Measurements from ENCODE around the gene UBA1.

Gene UBA1

GRCh38 chrX:47212381-47213293, 19.0 kb downstream of the UBA1 start:
- no peak for DNase-seq (ENCODE audit: low read depth)

DNA sequence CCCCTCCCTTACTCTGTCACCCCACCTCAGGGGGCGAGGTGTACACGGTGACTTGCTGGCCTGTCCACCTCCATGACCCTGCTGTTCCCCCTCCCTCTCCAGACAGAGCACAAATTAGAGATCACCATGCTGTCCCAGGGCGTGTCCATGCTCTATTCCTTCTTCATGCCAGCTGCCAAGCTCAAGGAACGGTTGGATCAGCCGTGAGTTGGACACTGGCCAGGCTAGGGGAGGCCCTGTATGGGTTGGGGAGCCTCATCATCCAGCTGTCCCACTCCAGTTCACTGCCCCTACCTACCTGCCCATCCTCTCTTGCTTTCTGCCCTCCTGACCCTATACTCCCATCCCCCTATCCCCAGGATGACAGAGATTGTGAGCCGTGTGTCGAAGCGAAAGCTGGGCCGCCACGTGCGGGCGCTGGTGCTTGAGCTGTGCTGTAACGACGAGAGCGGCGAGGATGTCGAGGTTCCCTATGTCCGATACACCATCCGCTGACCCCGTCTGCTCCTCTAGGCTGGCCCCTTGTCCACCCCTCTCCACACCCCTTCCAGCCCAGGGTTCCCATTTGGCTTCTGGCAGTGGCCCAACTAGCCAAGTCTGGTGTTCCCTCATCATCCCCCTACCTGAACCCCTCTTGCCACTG, 20.9 kb downstream of the UBA1 start:
- no peak for DNase-seq (ENCODE audit: low read depth)

DNA sequence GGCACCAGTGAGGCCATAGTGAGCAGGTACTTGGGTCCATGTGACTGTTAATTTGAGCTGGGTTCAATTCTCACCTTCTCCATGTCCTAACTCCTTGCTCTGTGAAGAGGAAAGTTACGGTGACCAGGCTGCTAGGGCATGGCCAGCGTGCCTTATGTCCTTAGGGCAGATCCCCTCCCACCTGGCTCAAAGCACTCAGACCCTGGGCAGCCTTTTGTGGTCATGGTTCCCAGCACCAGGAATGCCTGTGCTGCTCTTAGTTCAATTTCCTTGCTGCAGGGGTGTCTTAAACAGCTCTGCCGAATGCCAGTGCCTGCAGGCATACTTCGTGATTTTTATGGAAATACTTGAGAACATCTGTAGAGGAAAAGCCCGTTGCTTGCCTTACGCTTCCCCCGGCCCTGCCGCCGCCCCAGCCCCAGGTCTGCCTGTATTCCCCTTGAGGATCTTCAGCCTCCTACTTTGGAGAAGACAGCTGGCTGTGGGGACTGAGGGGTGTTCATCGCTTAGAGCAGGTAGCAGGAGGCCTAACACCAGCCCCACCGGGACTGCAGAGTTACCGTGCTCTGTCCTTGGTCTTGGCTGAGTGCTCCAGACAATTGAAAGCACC, 21.8 kb downstream of the UBA1 start:
- DNase-seq (ENCODE audit: low read depth): peak; percentile 38

- DNase-seq (ENCODE audit: low read depth): peak; percentile 45
Measured at GRCh38 chrX:47216393-47216925, 22.8 kb downstream of the UBA1 start.

GRCh38 chrX:47217121-47217851, 23.7 kb downstream of the UBA1 start:
- peak; percentile 87 for DNase-seq (ENCODE audit: low read depth)

DNA sequence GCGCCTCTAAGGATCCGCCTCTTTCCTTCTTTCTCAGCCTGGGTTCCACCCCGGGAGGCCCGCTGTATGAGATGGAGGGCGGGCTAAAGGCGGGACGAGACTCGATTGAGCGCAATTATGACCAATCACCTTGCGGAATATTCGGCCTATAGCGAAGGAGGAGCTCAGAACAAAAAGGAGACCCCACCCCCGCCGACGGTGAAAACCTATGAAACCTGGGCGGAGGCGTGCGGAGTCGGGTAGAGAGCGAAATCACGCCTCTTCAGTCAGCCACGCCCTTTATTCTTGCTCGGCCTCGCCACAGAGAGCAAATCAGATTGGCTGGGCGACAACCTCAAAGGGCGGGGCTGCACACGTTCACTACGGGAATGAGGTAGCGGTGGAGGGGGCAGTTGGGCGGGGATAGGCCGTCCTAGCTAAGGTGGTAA, 24.2 kb downstream of the UBA1 start:
- DNase-seq (ENCODE audit: low read depth): peak; percentile 99

- peak; percentile 81 for DNase-seq (ENCODE audit: low read depth)
Measured at GRCh38 chrX:47218280-47218919, 24.8 kb downstream of the UBA1 start, which contains the start of gene CDK16. TSS of gene CDK16 (plus strand) at chrX:47218681. CDS start at chrX:47223558, 4,877 bp downstream.

- no peak for DNase-seq (ENCODE audit: low read depth)
Measured at GRCh38 chrX:47218920-47219815, 25.5 kb downstream of the UBA1 start.

GRCh38 chrX:47221756-47222155, 28.1 kb downstream of the UBA1 start:
- no peak for DNase-seq (ENCODE audit: low read depth)

DNA sequence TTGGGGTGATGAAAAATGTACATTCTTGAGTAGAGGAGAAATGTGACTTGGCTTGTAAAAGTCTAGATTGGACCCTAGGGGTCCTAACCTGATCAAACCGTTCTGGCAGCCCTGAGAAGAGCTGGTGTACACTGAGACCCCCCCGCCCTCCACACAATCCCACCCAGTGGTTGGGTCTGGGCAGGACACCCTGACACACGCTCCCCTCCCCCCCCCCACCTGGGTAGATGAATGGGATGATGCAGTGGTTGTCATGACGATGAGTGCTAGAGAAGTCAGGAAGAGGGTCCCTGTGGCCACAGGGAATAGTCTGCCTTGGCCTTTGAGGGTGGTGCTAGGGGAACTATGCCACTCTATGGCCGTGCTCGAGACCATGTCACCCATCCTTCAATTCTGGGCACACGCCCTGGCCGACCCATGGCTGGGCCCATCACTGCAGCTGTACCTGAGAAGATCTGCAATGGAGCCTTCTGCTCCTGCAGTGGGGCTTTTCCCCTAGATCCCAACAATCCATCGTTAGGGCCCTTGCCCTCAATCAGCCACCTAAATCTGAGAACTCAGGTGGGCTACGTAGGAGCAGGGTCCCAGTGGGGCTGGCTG, 29.2 kb downstream of the UBA1 start:
- DNase-seq (ENCODE audit: low read depth): no peak

DNA sequence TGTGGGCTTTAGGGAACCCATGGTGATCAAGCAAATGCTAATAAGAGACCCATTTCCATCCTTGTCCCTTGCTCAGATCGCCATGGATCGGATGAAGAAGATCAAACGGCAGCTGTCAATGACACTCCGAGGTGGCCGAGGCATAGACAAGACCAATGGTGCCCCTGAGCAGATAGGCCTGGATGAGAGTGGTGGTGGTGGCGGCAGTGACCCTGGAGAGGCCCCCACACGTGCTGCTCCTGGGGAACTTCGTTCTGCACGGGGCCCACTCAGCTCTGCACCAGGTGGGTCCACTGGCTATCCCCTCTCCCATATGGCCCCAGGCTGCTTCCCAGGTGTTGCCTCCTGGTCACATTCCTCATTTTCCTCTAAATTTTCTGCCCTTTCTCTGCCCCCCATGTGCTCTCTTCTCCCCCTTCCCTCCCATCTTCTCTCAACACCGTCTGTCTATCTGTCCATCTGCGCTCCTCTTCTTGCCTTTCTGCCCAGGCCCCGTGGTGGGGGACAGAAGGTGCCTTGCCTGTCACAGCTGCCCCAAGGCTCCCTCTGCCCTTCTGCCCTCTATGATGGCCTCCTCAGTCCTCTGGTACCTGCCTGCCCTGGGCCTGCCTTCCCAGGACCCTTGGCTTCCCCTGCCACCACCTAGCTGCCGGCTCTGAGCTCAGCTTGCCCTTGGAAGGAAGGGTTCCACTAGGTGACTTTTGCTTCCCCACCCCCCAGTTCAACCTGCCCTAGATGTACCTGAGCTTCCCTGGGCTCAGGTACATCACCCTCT, 30.0 kb downstream of the UBA1 start:
- DNase-seq (ENCODE audit: low read depth): no peak

DNA sequence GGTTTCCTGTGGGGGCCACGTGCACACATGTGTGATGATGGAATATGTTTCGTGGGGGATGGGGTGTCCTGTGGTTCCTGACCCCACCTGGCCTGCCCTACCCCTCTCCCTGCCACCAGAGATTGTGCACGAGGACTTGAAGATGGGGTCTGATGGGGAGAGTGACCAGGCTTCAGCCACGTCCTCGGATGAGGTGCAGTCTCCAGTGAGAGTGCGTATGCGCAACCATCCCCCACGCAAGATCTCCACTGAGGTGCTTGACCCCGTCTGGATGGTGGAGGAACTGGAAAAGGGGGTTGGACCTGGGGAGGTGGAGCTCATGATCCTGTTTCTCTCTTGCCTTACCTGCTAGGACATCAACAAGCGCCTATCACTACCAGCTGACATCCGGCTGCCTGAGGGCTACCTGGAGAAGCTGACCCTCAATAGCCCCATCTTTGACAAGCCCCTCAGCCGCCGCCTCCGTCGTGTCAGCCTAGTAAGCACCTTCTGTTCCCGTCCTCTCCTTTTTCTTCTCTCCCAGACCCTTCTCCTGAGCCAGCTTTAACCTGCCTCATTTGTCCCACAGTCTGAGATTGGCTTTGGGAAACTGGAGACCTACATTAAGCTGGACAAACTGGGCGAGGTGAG, 30.8 kb downstream of the UBA1 start:
- no peak for DNase-seq (ENCODE audit: low read depth)

GRCh38 chrX:47224896-47225290, 31.3 kb downstream of the UBA1 start:
- DNase-seq (ENCODE audit: low read depth): no peak

GRCh38 chrX:47226071-47226470, 32.4 kb downstream of the UBA1 start:
- no peak for DNase-seq (ENCODE audit: low read depth)

GRCh38 chrX:47226531-47227333, 33.1 kb downstream of the UBA1 start:
- no peak for DNase-seq (ENCODE audit: low read depth)

- no peak for DNase-seq (ENCODE audit: low read depth)
Measured at GRCh38 chrX:47227334-47227583, 33.6 kb downstream of the UBA1 start.

GRCh38 chrX:47228550-47229270, 35.1 kb downstream of the UBA1 start:
- no peak for DNase-seq (ENCODE audit: low read depth)

Data from EH (cell line).